Astrocyte (in vitro differentiated cells and primary cell): ENCODE results near the gene DHTKD1. TPM values are rescaled to one million over a fixed set of nuclear protein-coding genes. Genes with fewer than 3 reads are reported as not detected.

Source experiments
- DNase-seq: peaks from one replicate; pipeline ENCODE4 v3.0.0-alpha.2; 2010; ENCODE audit warnings: low read depth
- FAIRE-seq: peaks from 2 replicates; lab custom pipeline; 2011; peaks lifted over from hg19 to GRCh38; lab: Jason Lieb, UNC
- H2AFZ ChIP-seq: 2 replicates; pipeline ENCODE4 v1.6.0; 2012; ENCODE audit warnings: low read depth, low read length, inconsistent platforms
- H3K27ac ChIP-seq: 2 replicates; pipeline ENCODE4 v1.5.1; 2011; ENCODE audit warnings: low read depth, low read length, inconsistent platforms
- H3K27me3 ChIP-seq: 2 replicates; pipeline ENCODE4 v1.6.0; 2011; ENCODE audit warnings: low read length, inconsistent platforms; ENCODE audit not compliant: insufficient read depth
- H3K36me3 ChIP-seq: 2 replicates; pipeline ENCODE4 v1.5.1; 2011; ENCODE audit warnings: low read length, inconsistent platforms; ENCODE audit not compliant: insufficient read depth
- H3K4me1 ChIP-seq: 2 replicates; pipeline ENCODE4 v1.5.1; 2011; ENCODE audit warnings: low read length, inconsistent platforms; ENCODE audit not compliant: insufficient read depth
- H3K4me2 ChIP-seq: 2 replicates; pipeline ENCODE4 v1.6.0; 2012; ENCODE audit warnings: low read length, inconsistent platforms
- H3K4me3 ChIP-seq: 2 replicates; pipeline ENCODE4 v1.5.1; 2011; ENCODE audit warnings: low read depth, mild to moderate bottlenecking, low read length, inconsistent platforms; ENCODE audit not compliant: insufficient read depth
- H3K79me2 ChIP-seq: 2 replicates; pipeline ENCODE4 v1.6.0; 2012; ENCODE audit warnings: mild to moderate bottlenecking, low read length, inconsistent platforms; ENCODE audit not compliant: insufficient read depth
- H3K9ac ChIP-seq: 2 replicates; pipeline ENCODE4 v1.6.0; 2012; ENCODE audit warnings: mild to moderate bottlenecking, low read length, inconsistent platforms
- H3K9me3 ChIP-seq: 2 replicates; pipeline ENCODE4 v1.5.1; 2012; ENCODE audit warnings: low read depth, mild to moderate bottlenecking, low read length, inconsistent platforms; ENCODE audit not compliant: insufficient read depth
- H4K20me1 ChIP-seq: 2 replicates; pipeline ENCODE4 v1.6.0; 2012; ENCODE audit warnings: low read length, inconsistent platforms; ENCODE audit not compliant: insufficient read depth
- H3K27ac Mint-ChIP-seq: one replicate; pipeline ENCODE4 v1.8.0; 2021; ENCODE audit warnings: mild to moderate bottlenecking, mixed read lengths; ENCODE audit not compliant: unreplicated experiment
- H3K27me3 Mint-ChIP-seq: one replicate; pipeline ENCODE4 v1.8.0; 2021; ENCODE audit warnings: low read depth, mixed read lengths; ENCODE audit not compliant: unreplicated experiment
- H3K36me3 Mint-ChIP-seq: one replicate; pipeline ENCODE4 v1.8.0; 2021; ENCODE audit warnings: low read depth, mixed read lengths; ENCODE audit not compliant: unreplicated experiment
- H3K4me1 Mint-ChIP-seq: one replicate; pipeline ENCODE4 v1.8.0; 2021; ENCODE audit warnings: low read depth, mixed read lengths; ENCODE audit not compliant: unreplicated experiment
- H3K4me3 Mint-ChIP-seq: one replicate; pipeline ENCODE4 v1.8.0; 2021; ENCODE audit warnings: mild to moderate bottlenecking, moderate library complexity, mixed read lengths; ENCODE audit not compliant: unreplicated experiment
- H3K9me3 Mint-ChIP-seq: one replicate; pipeline ENCODE4 v1.8.0; 2021; ENCODE audit warnings: mild to moderate bottlenecking, mixed read lengths; ENCODE audit not compliant: unreplicated experiment
- EZH2 ChIP-seq: IDR thresholded peaks from 2 replicates; pipeline ENCODE4 v1.6.1; 2012; ENCODE audit warnings: mild to moderate bottlenecking, low read length, inconsistent platforms; ENCODE audit not compliant: insufficient read depth
- total RNA-seq: library from RNA; stranded (reverse); gene quantifications from 2 replicates; pipeline ENCODE4 v1.2.1, GENCODE V29; 2021
- TF ChIP-seq, protein P1 (sequence below): IDR thresholded peaks from 2 replicates; pipeline ENCODE4 v1.5.1; 2011; ENCODE audit warnings: low read depth, mild to moderate bottlenecking, inconsistent platforms, low read length, moderate library complexity; ENCODE audit not compliant: insufficient read depth

Gene DHTKD1
- total RNA-seq, 1 donor from 2014 or later, result 19.5 TPM

- H3K4me2 ChIP-seq, result no peak overlapping the region
- H3K79me2 ChIP-seq, result no peaks in the 10 kb centered on the region
- H3K27me3 ChIP-seq, result no peaks in the 10 kb centered on the region
- no peaks in the 10 kb centered on the region for H3K9me3 ChIP-seq
- H3K4me1 Mint-ChIP-seq, result no peaks in the 10 kb centered on the region
- no peaks in the 10 kb centered on the region for H3K4me1 ChIP-seq
- H3K9ac ChIP-seq, result no peak overlapping the region
- no peak overlapping the region for H3K4me3 ChIP-seq
- H3K4me3 Mint-ChIP-seq, result no peak overlapping the region
- H3K27me3 Mint-ChIP-seq, result no peaks in the 10 kb centered on the region
- no peak overlapping the region for H3K27ac ChIP-seq
- H3K36me3 ChIP-seq, result peaks cover 4% of the 10 kb centered on the region
- no peak overlapping the region for H3K27ac Mint-ChIP-seq
- no peaks in the 10 kb centered on the region for H4K20me1 ChIP-seq
- TF ChIP-seq, protein P1, sequence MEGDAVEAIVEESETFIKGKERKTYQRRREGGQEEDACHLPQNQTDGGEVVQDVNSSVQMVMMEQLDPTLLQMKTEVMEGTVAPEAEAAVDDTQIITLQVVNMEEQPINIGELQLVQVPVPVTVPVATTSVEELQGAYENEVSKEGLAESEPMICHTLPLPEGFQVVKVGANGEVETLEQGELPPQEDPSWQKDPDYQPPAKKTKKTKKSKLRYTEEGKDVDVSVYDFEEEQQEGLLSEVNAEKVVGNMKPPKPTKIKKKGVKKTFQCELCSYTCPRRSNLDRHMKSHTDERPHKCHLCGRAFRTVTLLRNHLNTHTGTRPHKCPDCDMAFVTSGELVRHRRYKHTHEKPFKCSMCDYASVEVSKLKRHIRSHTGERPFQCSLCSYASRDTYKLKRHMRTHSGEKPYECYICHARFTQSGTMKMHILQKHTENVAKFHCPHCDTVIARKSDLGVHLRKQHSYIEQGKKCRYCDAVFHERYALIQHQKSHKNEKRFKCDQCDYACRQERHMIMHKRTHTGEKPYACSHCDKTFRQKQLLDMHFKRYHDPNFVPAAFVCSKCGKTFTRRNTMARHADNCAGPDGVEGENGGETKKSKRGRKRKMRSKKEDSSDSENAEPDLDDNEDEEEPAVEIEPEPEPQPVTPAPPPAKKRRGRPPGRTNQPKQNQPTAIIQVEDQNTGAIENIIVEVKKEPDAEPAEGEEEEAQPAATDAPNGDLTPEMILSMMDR, result no peak
- no peak for TF ChIP-seq EZH2
- FAIRE-seq (no peak), DNase-seq (no peak)
- no peaks in the 10 kb centered on the region for H3K9me3 Mint-ChIP-seq
- peaks cover 17% of the 10 kb centered on the region for H3K36me3 Mint-ChIP-seq
- H2AFZ ChIP-seq, result no peak overlapping the region
Measured at GRCh38 chr10:12113627-12114026, 44.9 kb downstream of the DHTKD1 start.

DNA sequence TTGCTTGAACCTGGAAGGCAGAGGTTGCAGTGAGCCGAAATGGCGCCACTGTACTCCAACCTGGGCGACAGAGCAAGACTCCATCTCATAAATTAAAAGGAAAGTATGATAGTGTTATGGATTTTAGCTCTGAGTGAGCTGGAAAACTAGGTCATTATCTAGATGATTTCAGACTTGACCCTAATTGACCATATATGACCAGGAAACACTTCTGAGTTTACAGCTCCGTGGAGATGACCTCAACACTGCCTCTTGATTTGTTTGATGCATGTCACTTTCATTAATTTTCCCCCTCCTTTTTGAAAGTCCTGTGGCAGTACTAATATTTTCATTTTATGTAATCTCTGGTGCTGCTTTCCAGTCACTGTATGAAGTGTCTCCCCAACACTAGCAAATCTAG, 52.9 kb downstream of the DHTKD1 start:
- peaks cover 27% of the 10 kb centered on the region for H3K36me3 Mint-ChIP-seq
- H3K4me3 Mint-ChIP-seq, result no peak overlapping the region
- FAIRE-seq (no peak), DNase-seq (no peak)
- no peaks in the 10 kb centered on the region for H3K4me1 Mint-ChIP-seq
- Histone ChIP-seq H3K4me2 (no peak overlapping the region), H3K4me1 (no peaks in the 10 kb centered on the region), H4K20me1 (no peaks in the 10 kb centered on the region), H3K9me3 (no peaks in the 10 kb centered on the region), H3K79me2 (no peaks in the 10 kb centered on the region), H3K9ac (no peak overlapping the region), H2AFZ (no peak overlapping the region), H3K27ac (no peak overlapping the region), H3K4me3 (no peak overlapping the region), H3K36me3 (peaks cover 6% of the 10 kb centered on the region), H3K27me3 (no peaks in the 10 kb centered on the region)
- TF ChIP-seq, protein P1, result no peak
- no peak for TF ChIP-seq EZH2
- no peaks in the 10 kb centered on the region for H3K9me3 Mint-ChIP-seq
- H3K27me3 Mint-ChIP-seq, result no peaks in the 10 kb centered on the region
- H3K27ac Mint-ChIP-seq, result no peak overlapping the region

GRCh38 chr10:12129222-12130111, 60.7 kb downstream of the DHTKD1 start, which contains the start of gene SEC61A2:
Gene SEC61A2 (plus strand): TSS chr10:12129677. CDS start chr10:12129788, 111 bp downstream.
- DNase-seq, result peak; percentile 56
- H3K79me2 ChIP-seq, result peaks cover 19% of the 10 kb centered on the region
- no peaks in the 10 kb centered on the region for H3K27me3 Mint-ChIP-seq
- H2AFZ ChIP-seq, result peak within 1 kb of the TSS; percentile 100
- H3K36me3 ChIP-seq, result no peaks in the 10 kb centered on the region
- no peaks in the 10 kb centered on the region for H3K27me3 ChIP-seq
- peaks cover 1% of the 10 kb centered on the region for H3K36me3 Mint-ChIP-seq
- H3K4me3 ChIP-seq, result peak within 1 kb of the TSS; percentile 94
- no peak for FAIRE-seq
- H3K9me3 Mint-ChIP-seq, result peaks cover 4% of the 10 kb centered on the region
- no peaks in the 10 kb centered on the region for H3K9me3 ChIP-seq
- H3K4me1 ChIP-seq, result peaks cover 7% of the 10 kb centered on the region
- H3K4me1 Mint-ChIP-seq, result peaks cover 3% of the 10 kb centered on the region
- peak within 1 kb of the TSS; percentile 95 for H3K4me2 ChIP-seq
- peak within 1 kb of the TSS; percentile 89 for H3K4me3 Mint-ChIP-seq
- peak within 1 kb of the TSS; percentile 91 for H3K27ac ChIP-seq
- H3K27ac Mint-ChIP-seq, result peak within 1 kb of the TSS; percentile 36
- H4K20me1 ChIP-seq, result peaks cover 12% of the 10 kb centered on the region
- H3K9ac ChIP-seq, result peak within 1 kb of the TSS; percentile 89
- TF ChIP-seq, protein P1, result no peak
- TF ChIP-seq EZH2, result no peak
